ENCODE data around the gene ANGPTL2. TPM values are rescaled to one million over a fixed set of nuclear protein-coding genes. Genes with fewer than 3 reads are reported as not detected.

Gene ANGPTL2
- total RNA-seq, 1 experiment from 2014 or later: 0.20 TPM

DNA sequence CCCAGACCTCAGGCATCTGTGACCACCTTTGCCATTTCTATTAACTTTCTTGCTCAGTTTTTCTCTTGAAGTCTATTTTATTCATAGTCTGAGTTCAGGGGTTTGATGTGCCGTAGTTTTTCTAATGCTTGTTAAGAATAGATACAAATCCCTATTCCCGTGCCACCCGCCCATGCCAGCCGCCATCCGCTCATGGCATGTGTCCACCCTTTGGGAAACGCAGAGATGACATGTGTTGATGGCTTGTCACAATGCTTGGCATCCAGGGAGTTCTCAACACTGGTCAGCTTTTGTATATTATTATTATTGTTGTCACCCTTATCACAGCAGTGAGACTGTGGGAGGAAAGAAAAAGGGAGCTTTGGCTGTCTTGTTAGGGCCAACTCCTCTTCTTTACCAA lies 17.3 kb upstream of the ANGPTL2 start:
- DNase-seq (ENCODE audit: low read depth, low spot score) (no peak), ATAC-seq (no peak)
- ChIA-PET CTCF (no interaction called here), RAD21 (ENCODE audit: low non-redundant PET in 1 of 2, low total read pairs in 2 of 2, uncharacterized antibody in 2 of 2, unreplicated experiment in 2 of 2) (no interaction called here), POLR2A (no interaction called here)
- intact Hi-C loops (cut with micrococcal nuclease): no loop called here
- H3K9ac ChIP-seq (ENCODE audit: low read length): no peak overlapping the region
- no peaks in the 10 kb centered on the region for H3K9me2 ChIP-seq (ENCODE audit: insufficient read depth)
- H2AFZ ChIP-seq (ENCODE audit: low read depth, low read length, poor library complexity, severe bottlenecking): no peak overlapping the region
- H3K79me2 ChIP-seq (ENCODE audit: insufficient read depth, low read length): no peaks in the 10 kb centered on the region
- no peak overlapping the region for H3K4me3 ChIP-seq (replicated peaks in 1 of 2; ENCODE audit: low read depth in 1 of 2, low read length in 2 of 2)
- H3K4me1 ChIP-seq (ENCODE audit: control insufficient read depth in 1 of 2, insufficient read depth in 2 of 2, low read length in 2 of 2): no peaks in the 10 kb centered on the region
- H3K27ac ChIP-seq (ENCODE audit: low read depth, low read length): no peak overlapping the region
- H3K27me3 ChIP-seq (ENCODE audit: insufficient read depth, low read length): no peaks in the 10 kb centered on the region
- H3K4me2 ChIP-seq (ENCODE audit: low read length): no peak overlapping the region
- no peaks in the 10 kb centered on the region for H3K36me3 ChIP-seq (ENCODE audit: control insufficient read depth in 1 of 2, insufficient read depth in 2 of 2, low read length in 2 of 2)
- H3K9me3 ChIP-seq (ENCODE audit: control insufficient read depth in 1 of 2, insufficient read depth in 1 of 2, low read depth in 1 of 2, low read length in 2 of 2): no peaks in the 10 kb centered on the region
- no TSS peak for BruUV-seq (replicated peaks)
- no peaks in the 10 kb centered on the region for H4K20me1 ChIP-seq (ENCODE audit: insufficient read depth)
- no peak for TF ChIP-seq SP1 (IDR thresholded peaks at IDR 0.05; ENCODE audit: low read depth)
- no peak for TF ChIP-seq SIN3A (IDR thresholded peaks at IDR 0.05; ENCODE audit: low read depth)
- TF ChIP-seq TCF7L2 (IDR thresholded peaks at IDR 0.05; ENCODE audit: borderline replicate concordance, extremely low read depth, insufficient read depth, insufficient read length): no peak
- TF ChIP-seq ZNF274 (IDR thresholded peaks at IDR 0.05; ENCODE audit: low read depth, low read length): no peak
- TF ChIP-seq, protein P1, sequence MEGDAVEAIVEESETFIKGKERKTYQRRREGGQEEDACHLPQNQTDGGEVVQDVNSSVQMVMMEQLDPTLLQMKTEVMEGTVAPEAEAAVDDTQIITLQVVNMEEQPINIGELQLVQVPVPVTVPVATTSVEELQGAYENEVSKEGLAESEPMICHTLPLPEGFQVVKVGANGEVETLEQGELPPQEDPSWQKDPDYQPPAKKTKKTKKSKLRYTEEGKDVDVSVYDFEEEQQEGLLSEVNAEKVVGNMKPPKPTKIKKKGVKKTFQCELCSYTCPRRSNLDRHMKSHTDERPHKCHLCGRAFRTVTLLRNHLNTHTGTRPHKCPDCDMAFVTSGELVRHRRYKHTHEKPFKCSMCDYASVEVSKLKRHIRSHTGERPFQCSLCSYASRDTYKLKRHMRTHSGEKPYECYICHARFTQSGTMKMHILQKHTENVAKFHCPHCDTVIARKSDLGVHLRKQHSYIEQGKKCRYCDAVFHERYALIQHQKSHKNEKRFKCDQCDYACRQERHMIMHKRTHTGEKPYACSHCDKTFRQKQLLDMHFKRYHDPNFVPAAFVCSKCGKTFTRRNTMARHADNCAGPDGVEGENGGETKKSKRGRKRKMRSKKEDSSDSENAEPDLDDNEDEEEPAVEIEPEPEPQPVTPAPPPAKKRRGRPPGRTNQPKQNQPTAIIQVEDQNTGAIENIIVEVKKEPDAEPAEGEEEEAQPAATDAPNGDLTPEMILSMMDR (IDR thresholded peaks at IDR 0.05 in 2 of 3, conservative IDR thresholded peaks at IDR 0.05 in 1 of 3; ENCODE audit: borderline replicate concordance in 1 of 3, insufficient read depth in 1 of 3, low read depth in 2 of 3, low read length in 2 of 3): no peak
- TF ChIP-seq, protein P2, sequence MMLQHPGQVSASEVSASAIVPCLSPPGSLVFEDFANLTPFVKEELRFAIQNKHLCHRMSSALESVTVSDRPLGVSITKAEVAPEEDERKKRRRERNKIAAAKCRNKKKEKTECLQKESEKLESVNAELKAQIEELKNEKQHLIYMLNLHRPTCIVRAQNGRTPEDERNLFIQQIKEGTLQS (IDR thresholded peaks at IDR 0.05): no peak

DNA sequence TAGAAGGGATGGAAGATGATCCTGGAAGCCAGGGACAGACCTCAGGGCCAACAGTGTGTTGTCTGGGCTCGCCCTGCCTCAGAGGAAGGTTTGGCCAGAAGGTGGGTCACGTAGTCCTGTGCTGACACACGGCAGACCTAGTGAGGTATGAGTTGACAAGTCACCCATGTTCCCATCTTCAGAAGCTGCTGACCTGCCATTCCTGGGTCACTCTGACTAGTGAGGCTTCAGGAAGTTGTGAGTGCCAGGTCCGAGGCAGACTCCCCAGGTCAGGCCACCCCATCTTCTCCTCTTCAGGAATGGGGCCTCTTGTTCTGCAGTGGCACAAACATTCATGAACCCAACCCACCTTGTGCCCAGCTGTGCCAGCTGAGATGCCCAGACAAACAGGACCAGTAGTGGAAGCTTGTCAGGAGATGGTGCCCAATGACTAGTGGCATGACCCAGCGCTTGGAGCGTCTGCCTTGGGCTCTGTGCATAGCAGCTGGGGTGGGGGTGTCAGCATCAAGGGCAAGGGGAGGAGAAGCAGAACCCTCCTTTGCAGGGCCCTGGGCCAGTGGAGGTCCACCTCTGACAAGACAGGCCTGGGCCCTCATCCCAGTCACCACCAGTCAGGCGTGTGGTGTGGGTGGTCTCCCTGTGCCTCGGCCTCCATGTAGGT lies 16.8 kb upstream of the ANGPTL2 start:
- ChIA-PET CTCF (no interaction called here), POLR2A (no interaction called here), RAD21 (ENCODE audit: low non-redundant PET in 1 of 2, low total read pairs in 2 of 2, uncharacterized antibody in 2 of 2, unreplicated experiment in 2 of 2) (no interaction called here)
- Histone ChIP-seq H3K4me3 (replicated peaks in 1 of 2; ENCODE audit: low read depth in 1 of 2, low read length in 2 of 2) (no peak overlapping the region), H3K27ac (ENCODE audit: low read depth, low read length) (no peak overlapping the region), H3K36me3 (ENCODE audit: control insufficient read depth in 1 of 2, insufficient read depth in 2 of 2, low read length in 2 of 2) (no peaks in the 10 kb centered on the region), H3K9ac (ENCODE audit: low read length) (no peak overlapping the region), H3K27me3 (ENCODE audit: insufficient read depth, low read length) (no peaks in the 10 kb centered on the region), H2AFZ (ENCODE audit: low read depth, low read length, poor library complexity, severe bottlenecking) (no peak overlapping the region), H3K4me1 (ENCODE audit: control insufficient read depth in 1 of 2, insufficient read depth in 2 of 2, low read length in 2 of 2) (no peaks in the 10 kb centered on the region), H3K79me2 (ENCODE audit: insufficient read depth, low read length) (no peaks in the 10 kb centered on the region), H3K9me3 (ENCODE audit: control insufficient read depth in 1 of 2, insufficient read depth in 1 of 2, low read depth in 1 of 2, low read length in 2 of 2) (no peaks in the 10 kb centered on the region), H4K20me1 (ENCODE audit: insufficient read depth) (no peaks in the 10 kb centered on the region), H3K4me2 (ENCODE audit: low read length) (no peak overlapping the region), H3K9me2 (ENCODE audit: insufficient read depth) (no peaks in the 10 kb centered on the region)
- DNase-seq (ENCODE audit: low read depth, low spot score) (no peak), ATAC-seq (no peak)
- intact Hi-C loops (cut with micrococcal nuclease): no loop called here
- BruUV-seq (replicated peaks): no TSS peak
- TF ChIP-seq, protein P2 (IDR thresholded peaks at IDR 0.05): no peak
- TF ChIP-seq RAD21 (IDR thresholded peaks at IDR 0.05; ENCODE audit: low read depth) (no peak), POLR2A (IDR thresholded peaks at IDR 0.05; ENCODE audit: borderline replicate concordance, extremely low read depth, insufficient read depth, insufficient read length) (no peak), EGR1 (IDR thresholded peaks at IDR 0.05; ENCODE audit: low read depth) (no peak), CEBPB (IDR thresholded peaks at IDR 0.05; ENCODE audit: low read depth) (no peak), ZNF274 (IDR thresholded peaks at IDR 0.05; ENCODE audit: low read depth, low read length) (no peak), FOSL1 (IDR thresholded peaks at IDR 0.05; ENCODE audit: low read depth) (no peak), YY1 (IDR thresholded peaks at IDR 0.05; ENCODE audit: extremely low read depth, insufficient replicate concordance, low read depth, low read length) (no peak), SIN3A (IDR thresholded peaks at IDR 0.05; ENCODE audit: low read depth) (no peak), EZH2phosphoT487 (IDR thresholded peaks at IDR 0.05; ENCODE audit: borderline replicate concordance) (no peak), JUND (IDR thresholded peaks at IDR 0.05) (no peak), ZFX (IDR thresholded peaks at IDR 0.05) (no peak)
- TF ChIP-seq, protein P3, sequence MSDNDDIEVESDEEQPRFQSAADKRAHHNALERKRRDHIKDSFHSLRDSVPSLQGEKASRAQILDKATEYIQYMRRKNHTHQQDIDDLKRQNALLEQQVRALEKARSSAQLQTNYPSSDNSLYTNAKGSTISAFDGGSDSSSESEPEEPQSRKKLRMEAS (IDR thresholded peaks at IDR 0.05): no peak

Measured in HCT116 (cell line).